Stimulated activated CD8-positive, alpha-beta memory T cell treated with anti-CD3 and anti-CD28 coated beads, Interleukin-7, amount 100 ng/mL, for 24 hours (primary cell): ENCODE measurements around the gene OR6M1.

ENCODE experiments used
- DNase-seq: peaks from one replicate; pipeline ENCODE4 v3.0.0-alpha.2; 2020; ENCODE audit warnings: low read depth

The OR6M1 gene

DNA sequence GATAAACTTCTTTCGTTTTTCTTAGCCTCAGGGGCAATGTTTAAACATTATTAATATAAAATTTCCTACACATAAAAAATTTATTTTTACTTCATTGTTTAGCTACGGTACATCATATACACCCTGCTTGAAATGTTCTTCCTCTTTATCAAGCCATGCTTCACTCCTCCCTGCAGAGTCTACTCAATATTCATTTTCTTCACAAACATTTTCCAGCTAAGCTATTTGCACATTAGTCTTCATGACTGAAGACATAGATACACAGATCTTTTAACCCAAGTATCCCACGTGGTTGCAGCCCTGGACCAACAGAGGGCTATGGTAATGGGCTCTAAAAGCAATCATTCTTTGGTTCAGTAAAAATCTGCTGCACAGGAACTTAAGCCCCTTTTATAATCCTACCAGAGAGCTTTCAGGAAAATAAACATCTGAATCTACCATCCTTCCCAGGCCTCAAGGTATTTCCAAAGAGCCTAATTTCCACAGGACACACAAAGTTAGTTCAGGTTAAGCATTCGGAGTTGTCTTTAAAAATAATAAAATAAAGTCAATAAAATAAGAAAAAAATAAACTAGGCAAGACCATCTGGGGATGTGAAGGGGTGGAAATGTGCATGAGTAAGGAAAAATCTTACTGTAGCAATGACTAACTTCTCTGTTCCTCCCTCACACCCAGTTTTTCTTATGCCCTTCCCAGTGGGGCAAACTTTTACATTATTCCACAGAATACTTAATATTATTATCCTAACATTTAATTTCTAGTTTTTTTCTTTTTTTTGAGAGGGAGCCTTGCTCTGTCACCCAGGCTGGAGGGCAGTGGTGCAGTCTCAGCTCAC is 30.2 kb downstream of the OR6M1 start:
- no peak for DNase-seq

DNA sequence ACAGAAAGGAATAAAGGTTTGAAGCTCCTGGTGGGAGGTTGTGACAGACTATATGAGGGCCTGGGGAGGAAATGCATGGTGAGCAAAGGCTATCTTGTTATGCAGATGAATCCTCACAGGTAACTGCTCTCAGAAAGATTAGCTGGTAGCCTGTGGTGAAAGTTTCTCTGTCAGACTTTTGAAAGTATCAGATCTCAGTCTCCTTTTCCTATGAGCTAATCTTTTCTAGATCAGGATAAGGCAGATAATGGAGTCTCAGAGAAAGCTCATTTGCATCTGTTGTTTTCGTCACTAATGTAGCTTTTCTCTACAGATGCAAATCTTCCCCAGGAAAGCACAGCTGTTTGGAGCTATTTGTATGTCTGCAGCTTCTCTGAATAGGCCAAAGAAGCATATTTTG is 30.9 kb downstream of the OR6M1 start:
- no peak for DNase-seq

DNA sequence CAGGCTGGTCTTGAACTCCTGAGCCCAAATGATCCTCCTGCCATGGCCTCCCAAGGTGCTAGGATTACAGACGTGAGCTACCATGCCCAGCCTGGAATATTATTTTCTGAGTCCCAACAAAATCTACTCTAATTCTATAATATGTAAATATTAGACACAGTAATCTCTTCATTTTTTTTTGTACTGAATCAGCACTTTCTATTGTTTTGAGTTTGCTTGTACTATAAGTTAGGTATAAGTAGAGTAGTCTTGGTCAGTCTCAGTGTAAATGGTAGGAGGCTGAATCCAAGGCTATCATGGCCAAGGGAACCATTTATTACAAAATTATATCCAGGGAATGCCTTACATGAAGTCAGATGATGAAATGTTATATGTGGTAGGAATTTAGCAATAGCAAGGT is 32.2 kb downstream of the OR6M1 start:
- DNase-seq, result no peak

DNA sequence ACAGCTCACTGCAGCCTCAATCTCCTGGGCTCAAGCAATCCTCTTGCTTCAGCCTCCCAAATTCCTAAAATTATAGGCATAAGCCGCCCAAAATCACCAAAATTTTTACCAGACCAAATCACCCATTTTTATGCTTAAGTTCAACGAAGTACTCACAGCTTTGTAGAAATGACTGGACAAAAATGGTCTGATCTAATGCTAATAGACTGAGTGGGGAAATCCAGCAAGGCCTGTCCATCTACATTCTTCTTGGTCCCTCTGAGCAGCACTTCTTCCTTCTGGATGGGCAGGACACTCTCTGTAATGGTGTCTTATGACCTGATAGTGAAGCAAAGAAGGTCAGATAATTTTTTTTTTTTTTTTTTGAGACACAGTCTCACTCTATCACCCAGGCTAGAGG is 33.1 kb downstream of the OR6M1 start:
- no peak for DNase-seq

DNA sequence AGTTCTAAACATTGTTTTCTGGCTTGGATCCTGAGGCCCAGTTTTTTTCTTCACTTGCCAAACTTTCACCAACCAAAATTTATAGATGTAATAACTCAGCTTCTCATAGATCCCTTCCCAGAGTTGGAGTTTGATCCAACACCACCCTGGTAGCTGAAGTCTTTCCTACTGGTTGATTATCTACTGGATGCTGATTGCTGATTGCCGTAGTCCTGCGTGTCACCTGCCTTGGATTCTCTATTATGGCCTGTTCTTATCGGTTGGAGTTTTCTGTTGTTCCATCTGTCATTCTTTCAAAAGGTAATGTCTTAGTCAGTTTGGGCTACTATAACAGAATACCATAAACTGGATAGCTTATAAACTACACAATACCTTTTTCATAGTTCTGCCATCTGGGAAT is 34.5 kb downstream of the OR6M1 start:
- no peak for DNase-seq

DNA sequence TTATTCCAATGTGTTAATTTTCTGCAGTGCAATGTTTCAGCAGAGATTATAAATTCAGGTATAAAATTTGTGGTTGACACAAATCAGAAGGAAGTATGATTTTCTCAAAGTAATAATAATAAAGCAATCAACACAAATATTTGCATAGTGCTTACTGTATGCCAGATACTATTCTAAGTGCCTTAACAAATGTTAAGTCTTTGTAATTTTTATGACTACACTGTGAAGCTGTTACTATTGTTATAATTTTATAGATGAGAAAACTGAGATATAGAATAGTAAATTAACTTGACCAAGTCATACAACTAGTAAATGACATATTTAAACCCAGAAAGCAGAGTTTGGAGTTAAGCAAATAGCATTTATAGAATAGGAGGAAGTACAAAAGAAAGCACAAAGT is 35.4 kb downstream of the OR6M1 start:
- no peak for DNase-seq

DNA sequence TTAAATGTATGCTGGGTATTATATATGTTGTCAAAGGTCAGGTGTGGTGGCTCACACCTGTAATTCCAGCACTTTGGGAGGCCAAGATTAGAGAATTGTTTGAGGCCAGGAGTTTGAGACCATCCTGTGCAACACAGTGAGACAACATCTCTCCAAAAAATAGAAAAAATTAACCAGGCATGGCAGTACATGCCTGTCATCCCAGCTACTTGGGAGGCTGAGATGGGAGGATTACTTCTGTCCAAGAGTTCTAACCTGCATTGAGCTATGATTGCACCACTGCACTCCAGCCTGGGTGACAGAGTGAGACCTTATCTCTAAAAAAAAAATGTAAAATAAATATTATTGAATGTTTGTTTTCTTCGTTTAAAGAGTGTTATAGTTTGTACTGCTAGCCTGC is 40.5 kb downstream of the OR6M1 start:
- no peak for DNase-seq

DNA sequence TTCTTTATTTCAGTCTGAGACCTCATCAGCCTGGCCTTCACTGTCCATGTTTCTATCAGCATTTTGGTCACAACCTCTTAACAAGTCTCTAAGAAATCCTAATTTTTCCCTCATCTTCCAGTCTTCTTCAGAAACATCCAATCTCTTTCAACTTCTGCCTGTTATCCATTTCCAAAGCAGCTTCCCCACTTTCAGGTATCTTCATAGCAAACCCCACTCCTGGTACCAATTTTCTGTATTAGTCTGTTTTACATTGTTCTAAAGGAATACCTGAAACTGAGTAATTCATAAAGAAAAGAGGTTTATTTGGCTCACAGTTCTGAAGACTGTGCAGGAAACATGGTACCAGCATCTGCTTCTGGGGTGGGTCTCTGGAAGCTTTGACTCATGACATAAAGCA is 43.7 kb downstream of the OR6M1 start:
- no peak for DNase-seq

DNA sequence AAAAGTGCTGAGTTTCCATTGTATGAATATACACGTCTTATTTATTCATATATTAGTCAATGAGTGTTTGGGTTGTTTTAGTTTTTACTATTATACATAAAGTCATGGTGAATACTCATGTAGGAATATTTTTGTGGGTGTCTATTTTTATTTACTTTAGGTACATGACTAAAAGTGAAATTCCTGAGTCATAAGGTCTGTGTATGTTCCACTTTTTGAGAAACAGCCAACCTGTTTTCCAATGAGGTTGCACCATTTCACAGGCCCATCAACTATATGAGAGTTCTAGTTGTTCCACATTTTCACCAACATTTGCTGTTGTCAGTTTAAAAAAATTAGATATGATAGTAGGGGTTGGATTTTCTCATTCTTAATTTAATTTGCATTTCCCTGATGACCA is 45.3 kb downstream of the OR6M1 start:
- no peak for DNase-seq

DNA sequence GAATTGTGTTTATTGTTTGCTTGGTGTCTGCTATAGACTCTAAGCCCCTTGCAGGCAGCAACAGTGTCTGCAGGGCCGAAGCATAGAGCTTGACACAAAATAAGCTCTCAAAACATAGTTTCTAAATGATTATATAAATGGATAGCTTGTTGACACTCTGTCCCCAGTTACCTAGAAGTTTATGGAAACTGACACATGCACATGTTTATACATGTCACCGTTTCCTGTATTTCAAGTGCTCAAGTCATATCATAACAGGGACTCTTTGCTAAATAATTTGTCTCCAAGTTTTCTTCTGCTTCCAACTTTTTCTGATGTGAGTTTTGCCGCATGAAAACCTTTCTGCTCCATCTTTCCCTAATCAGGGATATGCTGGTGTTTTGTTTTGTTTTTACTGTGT is 48.2 kb downstream of the OR6M1 start:
- DNase-seq, result no peak

DNA sequence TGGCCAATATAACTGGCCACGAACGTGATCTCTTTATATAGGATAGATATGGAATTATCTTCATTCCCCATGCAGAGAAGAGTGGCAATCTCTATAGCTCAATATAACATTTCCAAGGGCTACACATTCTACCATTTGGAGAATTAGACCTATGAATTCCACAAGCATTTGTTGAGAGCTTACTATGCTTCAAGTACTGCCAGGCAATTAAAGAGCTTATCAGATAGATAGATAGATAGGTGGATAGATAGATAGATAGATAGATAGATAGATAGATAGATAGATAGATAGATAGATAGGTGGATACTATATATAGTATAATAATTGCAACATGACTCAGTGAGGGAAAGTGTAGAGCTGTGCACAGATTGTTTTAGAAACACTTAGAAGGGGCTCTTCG is 50.3 kb downstream of the OR6M1 start:
- no peak for DNase-seq
